ENCODE results near the gene NEK5.

Gene NEK5

DNA sequence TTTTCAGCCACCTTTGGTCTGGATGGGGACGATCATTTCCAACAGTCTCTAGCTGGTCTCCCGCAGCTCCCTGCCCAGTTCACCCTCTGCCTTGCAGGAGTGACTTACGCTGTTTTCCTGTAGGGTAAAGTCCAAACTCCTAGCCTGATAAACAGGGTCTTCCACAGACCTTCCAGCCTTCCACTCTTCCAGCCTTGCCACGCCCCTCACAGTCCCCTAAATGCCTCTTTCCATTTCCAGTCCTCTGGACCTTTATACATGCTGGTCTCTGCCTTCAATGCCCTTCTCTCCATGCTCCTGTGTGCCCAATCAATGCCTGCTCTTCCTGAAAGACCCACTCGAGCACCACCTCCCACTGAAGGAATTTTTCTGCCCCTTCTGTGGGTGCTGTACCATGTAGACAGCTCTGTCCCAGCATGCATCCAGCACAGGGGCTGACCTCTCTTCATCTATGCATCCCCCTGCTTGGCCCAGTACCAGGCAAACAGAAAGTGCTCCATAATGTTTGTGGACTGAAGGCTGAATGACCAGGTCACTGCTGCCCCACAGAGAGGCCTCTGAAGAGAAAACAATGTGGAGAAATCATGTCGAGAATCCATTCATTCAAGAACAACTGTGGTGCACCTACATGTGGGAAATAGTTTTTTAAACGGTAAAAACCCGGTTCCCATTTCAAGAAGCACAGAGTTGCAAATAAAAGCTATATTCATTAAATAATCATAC, 122.2 kb downstream of the NEK5 start:
- TF ChIP-seq, protein P1, sequence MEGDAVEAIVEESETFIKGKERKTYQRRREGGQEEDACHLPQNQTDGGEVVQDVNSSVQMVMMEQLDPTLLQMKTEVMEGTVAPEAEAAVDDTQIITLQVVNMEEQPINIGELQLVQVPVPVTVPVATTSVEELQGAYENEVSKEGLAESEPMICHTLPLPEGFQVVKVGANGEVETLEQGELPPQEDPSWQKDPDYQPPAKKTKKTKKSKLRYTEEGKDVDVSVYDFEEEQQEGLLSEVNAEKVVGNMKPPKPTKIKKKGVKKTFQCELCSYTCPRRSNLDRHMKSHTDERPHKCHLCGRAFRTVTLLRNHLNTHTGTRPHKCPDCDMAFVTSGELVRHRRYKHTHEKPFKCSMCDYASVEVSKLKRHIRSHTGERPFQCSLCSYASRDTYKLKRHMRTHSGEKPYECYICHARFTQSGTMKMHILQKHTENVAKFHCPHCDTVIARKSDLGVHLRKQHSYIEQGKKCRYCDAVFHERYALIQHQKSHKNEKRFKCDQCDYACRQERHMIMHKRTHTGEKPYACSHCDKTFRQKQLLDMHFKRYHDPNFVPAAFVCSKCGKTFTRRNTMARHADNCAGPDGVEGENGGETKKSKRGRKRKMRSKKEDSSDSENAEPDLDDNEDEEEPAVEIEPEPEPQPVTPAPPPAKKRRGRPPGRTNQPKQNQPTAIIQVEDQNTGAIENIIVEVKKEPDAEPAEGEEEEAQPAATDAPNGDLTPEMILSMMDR (IDR thresholded peaks at IDR 0.05; ENCODE audit: low read depth, low read length) = no peak
- in situ Hi-C loops (cut with HindIII; ENCODE audit: low sequenced_read_pairs) = no loop called here
- H3K4me3 ChIP-seq (ENCODE audit: low read depth, low read length) = no peak overlapping the region
- DNase-seq (ENCODE audit: low read depth, low spot score) = no peak

GRCh38 chr13:52005841-52006522, 122.9 kb downstream of the NEK5 start:
- in situ Hi-C loops (cut with HindIII; ENCODE audit: low sequenced_read_pairs) = no loop called here
- TF ChIP-seq, protein P1 (IDR thresholded peaks at IDR 0.05; ENCODE audit: low read depth, low read length) = no peak
- no peak for DNase-seq (ENCODE audit: low read depth, low spot score)
- no peak overlapping the region for H3K4me3 ChIP-seq (ENCODE audit: low read depth, low read length)

DNA sequence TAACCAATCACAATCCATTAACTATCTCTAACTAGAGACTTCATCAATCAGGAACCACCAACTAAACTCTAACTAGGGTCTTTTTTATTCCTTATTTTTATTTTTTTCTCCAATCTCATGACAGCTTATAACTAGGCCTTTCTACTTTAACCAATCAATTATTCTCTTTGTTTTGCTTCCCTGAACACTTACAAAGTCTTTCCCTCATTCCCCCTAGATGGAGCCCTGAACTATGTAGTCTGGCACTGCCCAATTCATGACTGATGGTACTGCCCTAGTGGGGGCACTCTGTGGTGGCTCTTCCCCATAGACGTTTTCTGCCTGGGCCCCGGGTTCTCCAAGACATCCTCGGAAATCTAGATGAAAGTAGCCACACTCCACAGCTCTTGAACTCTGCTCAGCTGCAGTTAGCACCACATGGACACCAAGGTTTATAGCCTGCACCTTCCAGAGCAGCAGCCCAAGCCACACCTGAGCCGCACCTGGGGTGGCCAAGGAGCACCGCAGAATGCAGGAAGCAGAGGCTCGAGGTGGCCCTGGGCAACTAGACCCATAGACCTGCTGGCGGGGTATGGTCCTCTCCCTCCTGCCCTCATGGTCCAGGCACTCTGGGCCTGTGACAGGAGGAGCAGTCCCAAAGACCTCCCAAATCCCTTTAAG, 124.2 kb downstream of the NEK5 start:
- in situ Hi-C loops (cut with HindIII; ENCODE audit: low sequenced_read_pairs) = no loop called here
- DNase-seq (ENCODE audit: low read depth, low spot score) = no peak
- TF ChIP-seq, protein P1 (IDR thresholded peaks at IDR 0.05; ENCODE audit: low read depth, low read length) = no peak
- no peak overlapping the region for H3K4me3 ChIP-seq (ENCODE audit: low read depth, low read length)

- no peak for DNase-seq (ENCODE audit: low read depth, low spot score)
- TF ChIP-seq, protein P1 (IDR thresholded peaks at IDR 0.05; ENCODE audit: low read depth, low read length) = no peak
- in situ Hi-C loops (cut with HindIII; ENCODE audit: low sequenced_read_pairs) = no loop called here
- H3K4me3 ChIP-seq (ENCODE audit: low read depth, low read length) = no peak overlapping the region
Measured at GRCh38 chr13:52003541-52003940, 125.3 kb downstream of the NEK5 start.

DNA sequence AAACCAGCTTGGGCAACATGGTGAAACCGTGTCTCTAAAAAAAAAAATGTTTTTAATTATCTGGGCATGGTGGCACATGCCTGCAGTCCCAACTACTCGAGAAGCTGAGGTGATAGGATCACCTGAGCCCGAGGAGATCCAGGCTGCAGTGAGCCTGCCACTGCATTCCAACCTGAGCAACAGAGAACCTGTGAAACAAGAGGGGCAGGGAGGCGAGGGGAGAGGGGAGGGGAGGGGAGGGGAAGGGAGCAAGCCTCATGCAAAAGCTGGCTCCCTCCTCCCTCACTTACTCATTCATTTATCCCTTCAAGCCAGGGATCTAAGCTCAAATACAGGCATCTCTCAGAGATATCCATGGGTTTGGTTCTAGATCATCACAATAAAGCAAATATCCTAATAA, 126.5 kb downstream of the NEK5 start:
- TF ChIP-seq, protein P1 (IDR thresholded peaks at IDR 0.05; ENCODE audit: low read depth, low read length) = no peak
- no peak overlapping the region for H3K4me3 ChIP-seq (ENCODE audit: low read depth, low read length)
- DNase-seq (ENCODE audit: low read depth, low spot score) = no peak
- in situ Hi-C loops (cut with HindIII; ENCODE audit: low sequenced_read_pairs) = no loop called here

GRCh38 chr13:52001120-52001731, 127.6 kb downstream of the NEK5 start:
- no peak overlapping the region for H3K4me3 ChIP-seq (ENCODE audit: low read depth, low read length)
- DNase-seq (ENCODE audit: low read depth, low spot score) = peak; percentile 54
- in situ Hi-C loops (cut with HindIII; ENCODE audit: low sequenced_read_pairs) = no loop called here
- TF ChIP-seq, protein P1 (IDR thresholded peaks at IDR 0.05; ENCODE audit: low read depth, low read length) = peak; percentile 73

Data from astrocyte of the spinal cord (primary cell).